ENCODE results near the gene SMYD2.
A peak's percentile ranks its signal among the peaks of the same experiment; 100 is the strongest.

Gene SMYD2

DNA sequence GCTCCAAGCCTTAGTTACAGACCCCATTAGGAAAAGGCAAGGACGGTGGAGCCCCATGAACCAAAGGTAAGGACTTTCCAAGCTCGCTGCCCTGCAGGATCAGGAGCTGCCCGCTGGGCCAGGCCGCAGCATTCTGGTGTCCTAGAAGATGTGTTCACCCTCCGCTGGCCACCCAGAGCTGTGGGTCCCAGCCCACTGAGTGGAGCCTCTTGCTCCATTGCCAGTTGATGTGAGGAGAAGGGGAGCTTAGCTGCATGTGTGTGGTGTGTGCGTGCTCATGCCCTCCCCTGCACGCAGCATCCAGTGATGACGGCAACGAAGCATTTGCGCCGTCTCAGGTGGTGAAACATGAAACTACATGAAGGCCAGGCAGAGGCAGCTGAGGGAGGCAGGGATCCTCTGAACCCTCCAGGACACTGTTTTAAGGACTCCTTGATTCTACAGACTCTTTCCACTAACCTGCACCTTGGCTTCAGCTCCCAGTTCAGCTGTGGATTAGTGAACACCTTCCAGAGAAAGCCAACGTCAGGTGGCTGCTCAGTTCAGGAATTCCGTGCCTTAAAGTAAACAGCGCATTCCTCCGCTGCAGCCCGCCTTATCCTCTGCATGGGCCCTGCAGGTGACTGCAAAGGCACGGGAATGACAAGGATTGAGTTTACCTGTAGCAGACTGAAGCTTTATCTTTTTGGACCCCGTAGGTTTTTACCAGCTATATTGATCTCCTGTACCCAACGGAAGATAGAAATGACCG lies 48.7 kb downstream of the SMYD2 start:
- no peak for DNase-seq (ENCODE audit: low spot score)

DNA sequence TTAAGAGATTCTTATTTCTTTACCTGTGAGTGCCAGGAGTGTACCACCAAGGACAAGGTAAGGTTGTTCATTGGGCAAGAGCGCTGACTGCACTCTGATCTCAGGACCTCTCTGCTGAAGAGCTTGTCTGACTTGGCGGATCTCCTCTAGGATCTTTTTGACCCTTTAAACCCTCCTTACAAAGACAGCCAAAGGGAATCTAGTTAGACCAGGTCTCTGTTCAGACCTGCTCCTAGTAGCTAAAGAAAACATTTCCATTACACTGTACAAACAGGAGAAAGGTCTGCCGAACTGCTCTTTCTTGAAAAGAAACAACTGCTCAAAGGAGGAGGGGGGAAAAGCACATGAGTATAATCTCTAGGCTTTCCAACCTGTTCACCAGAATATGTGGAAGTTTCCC lies 49.3 kb downstream of the SMYD2 start:
- no peak for DNase-seq (ENCODE audit: low spot score)

GRCh38 chr1:214330715-214331114 lies 49.8 kb downstream of the SMYD2 start:
- no peak for DNase-seq (ENCODE audit: low spot score)

GRCh38 chr1:214331180-214331579 lies 50.2 kb downstream of the SMYD2 start:
- DNase-seq (ENCODE audit: low spot score) = no peak

DNA sequence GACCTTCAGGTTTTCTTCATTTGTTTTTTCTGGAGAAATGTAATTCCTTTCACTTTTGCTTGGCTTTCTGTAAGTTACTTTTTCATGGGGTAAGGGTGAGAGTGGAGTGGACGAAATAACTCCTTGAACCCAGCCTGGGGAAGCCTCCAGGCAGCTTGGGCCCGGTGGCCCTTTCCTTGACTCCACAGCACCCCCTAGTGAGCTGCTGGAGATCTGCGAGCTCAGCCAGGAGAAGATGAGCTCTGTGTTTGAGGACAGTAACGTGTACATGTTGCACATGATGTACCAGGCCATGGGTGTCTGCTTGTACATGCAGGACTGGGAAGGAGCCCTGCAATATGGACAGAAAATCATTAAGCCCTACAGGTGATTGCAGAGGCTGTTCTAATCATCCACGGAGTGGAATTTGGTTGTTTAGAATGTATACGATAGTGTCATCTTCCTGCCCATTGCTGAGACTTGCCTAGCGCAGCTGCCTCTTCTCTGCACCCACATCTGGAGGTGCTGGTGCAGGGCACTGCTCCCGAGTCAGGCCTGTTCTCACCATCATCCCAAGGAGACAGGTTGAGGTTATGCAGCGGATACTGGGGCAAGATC lies 51.0 kb downstream of the SMYD2 start:
- peak; percentile 86 for DNase-seq (ENCODE audit: low spot score)

DNA sequence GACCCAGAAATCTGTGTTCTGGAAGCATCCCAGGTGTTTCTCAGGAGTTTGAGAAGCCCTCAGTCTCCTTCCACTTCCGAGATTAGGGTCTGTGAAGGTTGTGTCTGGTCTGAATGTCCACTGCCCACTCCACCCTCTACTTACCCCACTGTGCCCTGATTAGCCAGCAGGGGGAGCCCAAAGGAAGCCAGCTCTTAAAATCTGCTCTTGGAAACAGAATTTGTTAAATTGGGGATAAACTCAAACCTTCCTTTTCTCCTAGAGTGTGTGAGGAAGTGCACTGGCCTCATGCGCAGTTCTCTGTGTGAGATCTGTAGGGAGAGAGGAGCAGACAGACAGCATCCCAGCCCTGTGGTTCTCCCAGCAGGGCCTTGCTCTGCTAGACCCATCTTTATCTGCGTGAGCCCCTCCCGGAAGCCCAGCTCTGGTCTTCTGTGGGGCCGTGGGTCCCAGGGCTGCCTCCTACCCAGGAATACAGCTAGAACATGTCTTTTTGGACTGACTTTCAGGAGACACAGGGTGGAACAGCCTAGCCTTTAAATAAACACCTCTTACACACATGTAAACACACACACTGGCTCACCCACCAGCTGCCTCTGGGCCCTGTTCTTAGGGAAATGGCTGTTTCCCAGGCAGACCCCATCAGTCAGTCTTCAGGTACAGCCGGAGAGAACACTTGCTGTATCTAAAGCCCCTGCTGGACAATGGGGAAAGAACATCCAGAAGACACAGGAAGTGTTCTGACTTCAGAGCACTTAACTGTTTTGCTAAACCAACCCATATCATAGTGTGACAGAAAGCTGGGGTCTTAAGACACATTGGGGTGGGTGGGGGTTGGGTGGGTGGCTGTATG lies 52.2 kb downstream of the SMYD2 start:
- peak; percentile 75 for DNase-seq (ENCODE audit: low spot score)

- DNase-seq (ENCODE audit: low spot score) = no peak
These were observed 54.6 kb downstream of the SMYD2 start for GRCh38 chr1:214335567-214335966.

DNA sequence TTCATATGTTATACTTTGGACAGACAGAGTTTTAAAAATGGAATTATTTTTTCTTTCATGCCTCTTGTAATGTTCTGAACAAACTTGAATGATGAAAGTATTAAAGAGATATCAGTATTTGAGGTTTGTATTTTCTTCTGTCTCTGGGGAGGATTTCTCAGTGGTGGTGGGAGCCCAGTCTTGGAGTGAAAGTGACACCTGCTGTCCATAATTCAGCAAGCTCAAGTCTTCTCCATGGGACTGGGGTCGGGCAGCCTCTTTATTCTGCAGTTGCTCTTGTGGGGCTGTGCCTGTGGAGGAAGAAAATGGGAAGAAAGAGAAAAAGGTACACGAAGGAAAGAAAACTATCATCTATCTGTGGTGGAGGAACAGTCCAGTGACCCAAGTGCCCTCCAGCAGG lies 56.1 kb downstream of the SMYD2 start:
- no peak for DNase-seq (ENCODE audit: low spot score)

GRCh38 chr1:214337511-214337910 lies 56.6 kb downstream of the SMYD2 start:
- no peak for DNase-seq (ENCODE audit: low spot score)

- DNase-seq (ENCODE audit: low spot score) = no peak
These were observed 57.3 kb downstream of the SMYD2 start for GRCh38 chr1:214338212-214338611.

- no peak for DNase-seq (ENCODE audit: low spot score)
These were observed 60.5 kb downstream of the SMYD2 start for GRCh38 chr1:214341459-214341858.

- no peak for DNase-seq (ENCODE audit: low spot score)
These were observed 61.0 kb downstream of the SMYD2 start for GRCh38 chr1:214341932-214342331.

DNA sequence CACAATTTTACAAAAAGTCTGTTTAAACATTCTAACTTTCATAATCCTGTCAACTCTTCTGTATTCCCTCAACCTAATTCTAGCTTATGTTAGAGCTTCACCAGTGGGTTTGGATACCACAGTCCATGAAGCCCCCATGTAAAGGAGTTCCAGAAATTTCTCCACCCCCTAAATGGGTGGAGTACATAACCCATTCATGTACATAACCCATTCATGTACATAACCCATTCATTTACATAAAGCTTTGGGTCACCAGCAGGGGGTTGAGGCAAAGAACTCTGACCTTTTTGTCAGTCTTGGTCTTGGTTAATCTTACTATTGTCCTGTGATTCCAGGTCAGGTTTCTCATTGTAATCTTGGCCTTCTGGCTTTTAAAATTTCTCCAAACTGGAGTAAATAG lies 61.6 kb downstream of the SMYD2 start:
- no peak for DNase-seq (ENCODE audit: low spot score)

DNA sequence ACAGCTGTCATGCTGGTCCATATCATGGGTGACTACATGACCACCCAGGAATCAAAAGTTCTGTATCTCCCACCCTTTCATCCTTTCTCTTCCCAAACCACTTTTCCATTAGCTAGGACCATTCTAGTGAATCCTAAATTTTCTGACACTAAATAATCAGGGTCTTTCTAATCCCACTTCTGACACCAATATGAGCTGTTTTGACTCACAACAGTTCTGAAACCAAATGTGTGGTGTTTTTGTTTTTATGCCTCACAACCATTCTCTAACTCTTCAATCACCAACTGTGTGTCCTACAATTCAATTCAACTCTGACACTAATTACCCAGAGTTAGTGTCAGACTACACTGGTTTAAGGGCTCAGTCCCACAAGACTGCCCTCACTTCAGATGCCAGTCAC lies 63.9 kb downstream of the SMYD2 start:
- DNase-seq (ENCODE audit: low spot score) = no peak

- no peak for DNase-seq (ENCODE audit: low spot score)
These were observed 68.0 kb downstream of the SMYD2 start for GRCh38 chr1:214349008-214349407.

- DNase-seq (ENCODE audit: low spot score) = no peak
These were observed 68.8 kb downstream of the SMYD2 start for GRCh38 chr1:214349781-214350180.

- no peak for DNase-seq (ENCODE audit: low spot score)
These were observed 70.8 kb downstream of the SMYD2 start for GRCh38 chr1:214351551-214352277.

GRCh38 chr1:214352838-214353237 lies 71.9 kb downstream of the SMYD2 start:
- DNase-seq (ENCODE audit: low spot score) = no peak

DNA sequence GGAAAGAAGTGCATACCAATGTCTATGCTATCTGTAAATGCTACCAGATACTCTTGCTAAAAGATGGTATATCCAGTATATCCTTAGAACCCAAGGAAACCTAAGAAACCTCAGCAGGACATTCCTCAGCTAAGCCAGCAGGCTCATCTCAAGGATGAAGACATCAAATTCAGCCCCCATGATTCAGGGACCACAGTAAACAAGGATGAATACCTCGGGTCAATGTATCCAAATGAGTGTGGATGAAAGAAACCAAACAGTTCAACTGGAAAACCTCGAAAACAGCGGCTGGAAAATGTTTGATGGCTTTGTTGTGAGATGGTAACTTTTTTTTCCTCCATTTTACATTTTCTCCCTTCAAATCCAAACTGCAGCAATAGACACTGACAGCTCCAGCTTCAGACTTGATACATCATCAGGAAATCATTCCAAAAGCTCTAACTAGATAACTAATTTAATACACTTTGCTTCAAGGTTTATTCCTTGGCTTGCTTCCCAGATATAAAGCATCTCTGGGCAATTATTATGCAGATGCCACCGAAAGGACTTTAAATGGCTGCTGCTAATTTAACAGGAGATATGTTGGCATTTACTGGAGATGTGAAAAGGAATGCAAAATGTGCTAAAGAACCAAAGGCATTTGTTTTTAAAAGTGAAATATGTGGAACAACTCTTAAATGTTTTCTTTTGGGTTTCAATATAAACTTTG lies 73.6 kb downstream of the SMYD2 start:
- DNase-seq (ENCODE audit: low spot score) = no peak

GRCh38 chr1:214360116-214360515 lies 79.2 kb downstream of the SMYD2 start:
- DNase-seq (ENCODE audit: low spot score) = no peak

- DNase-seq (ENCODE audit: low spot score) = no peak
These were observed 79.7 kb downstream of the SMYD2 start for GRCh38 chr1:214360525-214361164.
